WTC11 (cell line): ENCODE measurements around the gene SBF2. TPM values are rescaled to one million over a fixed set of nuclear protein-coding genes. Genes with fewer than 3 reads are reported as not detected.

Experiments used
- ATAC-seq: fragments of 200-7000 bp; cut with Tn5 transposase; 2 replicates; pipeline ENCODE4 v1.10.0; 2021; ENCODE audit warnings: mild to moderate bottlenecking, moderate library complexity
- CTCF ChIA-PET: fragments of 300-600 bp; sonication (Branson Sonifier 250); formaldehyde crosslinking; loops from one replicate; lab custom pipeline; 2021; ENCODE audit warnings: antibody characterized with exemption; lab: Charles Lee
- POLR2A ChIA-PET: fragments of 350-600 bp; sonication (Branson Sonifier 250); formaldehyde crosslinking; loops from one replicate; lab custom pipeline; 2021; ENCODE audit warnings: antibody characterized with exemption; lab: Charles Lee
- DNase-seq: peaks from one replicate; pipeline ENCODE4 v3.0.0; 2021; ENCODE audit warnings: low spot score
- H3K27ac Mint-ChIP-seq: 2 replicates; pipeline ENCODE4 v1.8.0; 2021; ENCODE audit warnings: mixed read lengths
- H3K27me3 Mint-ChIP-seq: 2 replicates; pipeline ENCODE4 v1.8.0; 2021; ENCODE audit warnings: low read depth, mild to moderate bottlenecking, moderate library complexity, mixed read lengths
- H3K36me3 Mint-ChIP-seq: 2 replicates; pipeline ENCODE4 v1.8.0; 2021; ENCODE audit warnings: mixed read lengths
- H3K4me1 Mint-ChIP-seq: 2 replicates; pipeline ENCODE4 v1.8.0; 2022; ENCODE audit warnings: mixed read lengths
- H3K4me3 Mint-ChIP-seq: 2 replicates; pipeline ENCODE4 v1.8.0; 2021; ENCODE audit warnings: mild to moderate bottlenecking, moderate library complexity, mixed read lengths
- H3K9me3 Mint-ChIP-seq: 2 replicates; pipeline ENCODE4 v1.8.0; 2021; ENCODE audit warnings: mixed read lengths
- AFF4 ChIP-seq: sonication (generic); formaldehyde crosslinking; IDR thresholded peaks from 2 replicates; pipeline ENCODE4 v1.8.1; 2023; ENCODE audit warnings: mild to moderate bottlenecking, missing genetic modification reagents, borderline replicate concordance
- ATF1 ChIP-seq: sonication (generic); formaldehyde crosslinking; IDR thresholded peaks from 2 replicates; pipeline ENCODE4 v1.8.1; 2023; ENCODE audit warnings: mild to moderate bottlenecking, moderate library complexity, missing genetic modification reagents
- ATF2 ChIP-seq: sonication (generic); formaldehyde crosslinking; IDR thresholded peaks from 2 replicates; pipeline ENCODE4 v1.8.1; 2022; ENCODE audit warnings: low read depth, missing genetic modification reagents, borderline replicate concordance
- CDX4 ChIP-seq: fragments of 250-450 bp; sonication (Bioruptor Pico); IDR thresholded peaks from 2 replicates; pipeline ENCODE4 v1.9.0; 2021; ENCODE audit warnings: moderate library complexity, mild to moderate bottlenecking, inconsistent platforms, borderline replicate concordance
- ELF4 ChIP-seq: sonication (generic); formaldehyde crosslinking; IDR thresholded peaks from 2 replicates; pipeline ENCODE4 v1.8.1; 2022; ENCODE audit warnings: low read depth, mild to moderate bottlenecking, moderate library complexity, missing genetic modification reagents
- FOXJ3 ChIP-seq: sonication (generic); formaldehyde crosslinking; IDR thresholded peaks from 2 replicates; pipeline ENCODE4 v1.9.0; 2021; ENCODE audit warnings: missing genetic modification reagents, mild to moderate bottlenecking, borderline replicate concordance
- HMGXB4 ChIP-seq: sonication (generic); formaldehyde crosslinking; IDR thresholded peaks from 2 replicates; pipeline ENCODE4 v1.8.1; 2023; ENCODE audit warnings: mild to moderate bottlenecking, moderate library complexity, missing genetic modification reagents
- MAX ChIP-seq: sonication (generic); formaldehyde crosslinking; IDR thresholded peaks from 2 replicates; pipeline ENCODE4 v1.8.0; 2022; ENCODE audit warnings: mild to moderate bottlenecking, missing genetic modification reagents
- PREB ChIP-seq: sonication (generic); formaldehyde crosslinking; IDR thresholded peaks from 2 replicates; pipeline ENCODE4 v1.8.1; 2022; ENCODE audit warnings: mild to moderate bottlenecking, missing genetic modification reagents, moderate library complexity, borderline replicate concordance
- PRRX2 ChIP-seq: fragments of 250-450 bp; sonication (Bioruptor Pico); IDR thresholded peaks from 2 replicates; pipeline ENCODE4 v1.8.0; 2021; ENCODE audit warnings: mild to moderate bottlenecking
- SMAD4 ChIP-seq: sonication (generic); formaldehyde crosslinking; IDR thresholded peaks from 2 replicates; pipeline ENCODE4 v1.8.0; 2022; ENCODE audit warnings: mild to moderate bottlenecking, missing genetic modification reagents
- ZBTB21 ChIP-seq: sonication (generic); formaldehyde crosslinking; IDR thresholded peaks from 2 replicates; pipeline ENCODE4 v1.8.1; 2023; ENCODE audit warnings: mild to moderate bottlenecking, missing genetic modification reagents, borderline replicate concordance
- ZNF121 ChIP-seq: sonication (generic); formaldehyde crosslinking; IDR thresholded peaks from 2 replicates; pipeline ENCODE4 v1.8.0; 2023; ENCODE audit warnings: missing genetic modification reagents
- ZNF396 ChIP-seq: fragments of 250-450 bp; sonication (Bioruptor Pico); IDR thresholded peaks from 2 replicates; pipeline ENCODE4 v1.8.0; 2021; ENCODE audit warnings: mild to moderate bottlenecking, moderate library complexity, borderline replicate concordance
- ZNF416 ChIP-seq: fragments of 250-450 bp; sonication (Bioruptor Pico); IDR thresholded peaks from 2 replicates; pipeline ENCODE4 v1.9.0; 2021; ENCODE audit warnings: mild to moderate bottlenecking, inconsistent platforms
- ZNF671 ChIP-seq: fragments of 250-450 bp; sonication (Bioruptor Pico); IDR thresholded peaks from 2 replicates; pipeline ENCODE4 v1.8.0; 2021; ENCODE audit warnings: mild to moderate bottlenecking
- ZSCAN18 ChIP-seq: fragments of 250-450 bp; sonication (Bioruptor Pico); IDR thresholded peaks from 2 replicates; pipeline ENCODE4 v2.1.2; 2022; ENCODE audit warnings: mild to moderate bottlenecking, moderate library complexity
- total RNA-seq: library from RNA; stranded (reverse); gene quantifications from 3 replicates; pipeline ENCODE4 v1.2.3, GENCODE V29; 2021

The SBF2 gene
- total RNA-seq, 1 experiment from 2014 or later: 47.6 TPM

- TF ChIP-seq FOXJ3 (CRISPR knock-in tag) (no peak), MAX (no peak), HMGXB4 (CRISPR knock-in tag) (no peak), ELF4 (CRISPR knock-in tag) (no peak)
These were observed 546.8 kb downstream of the SBF2 start (continued) for GRCh38 chr11:9747229-9747628.

- no peak overlapping the region for H3K4me3 Mint-ChIP-seq
- DNase-seq: no peak
- peaks cover 44% of the 10 kb centered on the region for H3K36me3 Mint-ChIP-seq
- H3K27me3 Mint-ChIP-seq: no peaks in the 10 kb centered on the region
- ATAC-seq: no peak
- H3K9me3 Mint-ChIP-seq: peaks cover 6% of the 10 kb centered on the region; the same call in 1 of the 2 replicates
- peaks cover 15% of the 10 kb centered on the region for H3K4me1 Mint-ChIP-seq
- peak overlapping the region; percentile 19; the same call in 1 of the 2 replicates for H3K27ac Mint-ChIP-seq
- CTCF ChIA-PET: interaction anchor here (3.4 to 4.2 kb wide), 2 partner anchors 132 to 139 kb away, joined by 25 to 45 read pairs; no protein-coding TSS in a partner anchor
- POLR2A ChIA-PET: interaction anchor here (1.7 kb wide), 1 partner anchor 144 kb away, joined by 5 read pairs; no protein-coding TSS in a partner anchor
- TF ChIP-seq ATF2 (no peak), PRRX2 (CRISPR knock-in tag) (no peak), ZNF121 (CRISPR knock-in tag) (no peak), AFF4 (CRISPR knock-in tag) (no peak), ZSCAN18 (CRISPR knock-in tag) (no peak), PREB (CRISPR knock-in tag) (no peak), ZBTB21 (CRISPR knock-in tag) (no peak), ATF1 (no peak), CDX4 (CRISPR knock-in tag) (no peak), ZNF416 (CRISPR knock-in tag) (no peak), SMAD4 (CRISPR knock-in tag) (no peak), ELF4 (CRISPR knock-in tag) (no peak), ZNF396 (CRISPR knock-in tag) (no peak), HMGXB4 (CRISPR knock-in tag) (no peak), ZNF671 (CRISPR knock-in tag) (no peak)
These were observed 548.4 kb downstream of the SBF2 start for GRCh38 chr11:9745411-9746211.
